Measurements from ENCODE around the gene MED8. TPM values are rescaled to one million over a fixed set of nuclear protein-coding genes. Genes with fewer than 3 reads are reported as not detected.

MED8 gene
- total RNA-seq, 5 donors from 2014 or later (not counting 1 experiment from before 2014, with no cell fraction given), result 11.4 to 32.9 (median 29.5) TPM

- POLR2A ChIA-PET, result no interaction called here
These were observed 3.1 kb upstream of the MED8 start for GRCh38 chr1:43392702-43393101.

DNA sequence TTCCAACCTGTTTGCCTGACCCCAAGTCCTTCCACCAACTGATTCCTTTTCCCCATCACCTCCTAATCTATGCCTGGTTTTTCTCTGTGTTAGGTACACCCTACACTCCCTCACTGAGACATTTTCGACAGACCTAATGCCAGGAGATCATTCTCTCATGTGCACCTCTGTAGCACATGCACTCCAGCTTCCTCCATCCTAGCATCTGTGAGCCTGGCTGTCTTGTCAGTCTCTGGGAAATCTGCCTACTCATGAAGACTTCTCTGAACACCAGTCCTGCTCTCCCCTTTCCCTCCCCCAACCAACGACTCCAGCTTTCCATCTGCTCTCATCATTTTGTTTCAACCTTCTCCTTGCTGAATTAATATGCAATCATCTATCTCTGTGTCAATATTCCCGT, 987 bp downstream of the MED8 start:
- Histone ChIP-seq H3K4me1 (ENCODE audit: control insufficient read depth in 1 of 2, extremely low read depth in 1 of 2, insufficient read depth in 2 of 2, low read length in 2 of 2) (peaks cover 16% of the 10 kb centered on the region in 2 experiments), H3K9me3 (no peaks in the 10 kb centered on the region), H3K4me3 (ENCODE audit: control insufficient read depth in 1 of 2, extremely low read depth in 1 of 2, low read length in 1 of 2) (peak overlapping the region in 1 of 2 donors; percentile 91), H3K27ac (ENCODE audit: low read length) (no peak overlapping the region), H3K27me3 (replicated peaks in 1 of 2; ENCODE audit: control insufficient read depth in 2 of 2, extremely low read depth in 1 of 2, insufficient read depth in 2 of 2, low read length in 1 of 2) (no peaks in the 10 kb centered on the region), H3K36me3 (ENCODE audit: control insufficient read depth in 2 of 2, extremely low read depth in 1 of 2, insufficient read depth in 1 of 2, low read length in 1 of 2) (peaks cover 13 to 41% of the 10 kb centered on the region in 2 donors)
- 62% methylated on average over 3 of the region's 3 CpGs for WGBS (ENCODE audit: insufficient coverage)
- peaks cover 38% of the 10 kb centered on the region for H3K36me3 Mint-ChIP-seq
- no peaks in the 10 kb centered on the region for H3K27me3 Mint-ChIP-seq
- H3K4me3 Mint-ChIP-seq, result peak overlapping the region; percentile 100
- CTCF ChIA-PET, result interaction anchor here in 1 of 2 donors (0.6 to 0.9 kb wide), 2 partner anchors 30 to 225 kb away, joined by 3 read pairs; no protein-coding TSS in a partner anchor
- H3K4me1 Mint-ChIP-seq, result peaks cover 53 to 67% (median 56%) of the 10 kb centered on the region in 3 donors
- no peaks in the 10 kb centered on the region for H3K9me3 Mint-ChIP-seq
- POLR2A ChIA-PET, result interaction anchor here in 1 of 2 donors (1.5 kb wide), 1 partner anchor 30 kb away, joined by 5 read pairs; the partner anchor contains the start of gene CDC20
- DNase-seq (no peak), ATAC-seq (replicated peaks in 1 of 4) (no peak)
- H3K27ac Mint-ChIP-seq, result peak overlapping the region; percentile 62 to 64

More at GRCh38 chr1:43392702-43393101, 3.1 kb upstream of the MED8 start:
- no peak overlapping the region for H3K27ac ChIP-seq (ENCODE audit: low read length)
- no peaks in the 10 kb centered on the region for H3K9me3 Mint-ChIP-seq
- H3K27ac Mint-ChIP-seq, result peak overlapping the region in 1 of 2 donors; percentile 1
- H3K4me1 ChIP-seq (ENCODE audit: control insufficient read depth in 1 of 2, extremely low read depth in 1 of 2, insufficient read depth in 2 of 2, low read length in 2 of 2), result peaks cover 16% of the 10 kb centered on the region in 2 experiments
- CTCF ChIA-PET, result interaction anchor here in 1 of 2 donors (0.7 kb wide), 1 partner anchor 442 kb away, joined by 4 read pairs; no protein-coding TSS in a partner anchor
- H3K9me3 ChIP-seq, result no peaks in the 10 kb centered on the region
- ATAC-seq (replicated peaks in 1 of 4) (no peak), DNase-seq (no peak)
- H3K4me3 Mint-ChIP-seq, result no peak overlapping the region
- peaks cover 9 to 12% of the 10 kb centered on the region in 2 donors for H3K36me3 ChIP-seq (ENCODE audit: control insufficient read depth in 2 of 2, extremely low read depth in 1 of 2, insufficient read depth in 1 of 2, low read length in 1 of 2)
- peaks cover 20% of the 10 kb centered on the region for H3K36me3 Mint-ChIP-seq
- no peaks in the 10 kb centered on the region for H3K27me3 Mint-ChIP-seq
- peaks cover 59 to 64% (median 63%) of the 10 kb centered on the region in 3 donors for H3K4me1 Mint-ChIP-seq
- no peaks in the 10 kb centered on the region for H3K27me3 ChIP-seq (replicated peaks in 1 of 2; ENCODE audit: control insufficient read depth in 2 of 2, extremely low read depth in 1 of 2, insufficient read depth in 2 of 2, low read length in 1 of 2)
- WGBS (ENCODE audit: insufficient coverage), result 53% methylated on average over 1 of the region's 3 CpGs
- no peak overlapping the region for H3K4me3 ChIP-seq (ENCODE audit: control insufficient read depth in 1 of 2, extremely low read depth in 1 of 2, low read length in 1 of 2)

GRCh38 chr1:43387976-43388599, 1.5 kb downstream of the MED8 start:
- CTCF ChIA-PET, result interaction anchor here in 1 of 2 donors (0.6 kb wide), 1 partner anchor 225 kb away, joined by 3 read pairs; no protein-coding TSS in a partner anchor
- peak overlapping the region; percentile 61 to 62 for H3K27ac Mint-ChIP-seq
- DNase-seq, result no peak
- H3K4me1 ChIP-seq (ENCODE audit: control insufficient read depth in 1 of 2, extremely low read depth in 1 of 2, insufficient read depth in 2 of 2, low read length in 2 of 2), result peaks cover 16% of the 10 kb centered on the region in 2 experiments
- H3K4me3 ChIP-seq (ENCODE audit: control insufficient read depth in 1 of 2, extremely low read depth in 1 of 2, low read length in 1 of 2), result no peak overlapping the region
- H3K36me3 Mint-ChIP-seq, result peaks cover 43% of the 10 kb centered on the region
- POLR2A ChIA-PET, result interaction anchor here in 1 of 2 donors (1.5 kb wide), 1 partner anchor 30 kb away, joined by 5 read pairs; the partner anchor contains the start of gene CDC20
- peaks cover 17 to 46% of the 10 kb centered on the region in 2 donors for H3K36me3 ChIP-seq (ENCODE audit: control insufficient read depth in 2 of 2, extremely low read depth in 1 of 2, insufficient read depth in 1 of 2, low read length in 1 of 2)
- H3K4me3 Mint-ChIP-seq, result peak overlapping the region; percentile 100
- no peaks in the 10 kb centered on the region for H3K27me3 Mint-ChIP-seq
- peaks cover 48 to 62% (median 50%) of the 10 kb centered on the region in 3 donors for H3K4me1 Mint-ChIP-seq
- 100% methylated on average over 2 of the region's 4 CpGs for WGBS (ENCODE audit: insufficient coverage)
- no peaks in the 10 kb centered on the region for H3K9me3 Mint-ChIP-seq
- H3K27me3 ChIP-seq (replicated peaks in 1 of 2; ENCODE audit: control insufficient read depth in 2 of 2, extremely low read depth in 1 of 2, insufficient read depth in 2 of 2, low read length in 1 of 2), result no peaks in the 10 kb centered on the region
- no peak for ATAC-seq (replicated peaks in 1 of 4)
- H3K27ac ChIP-seq (ENCODE audit: low read length), result no peak overlapping the region
- no peaks in the 10 kb centered on the region for H3K9me3 ChIP-seq

DNA sequence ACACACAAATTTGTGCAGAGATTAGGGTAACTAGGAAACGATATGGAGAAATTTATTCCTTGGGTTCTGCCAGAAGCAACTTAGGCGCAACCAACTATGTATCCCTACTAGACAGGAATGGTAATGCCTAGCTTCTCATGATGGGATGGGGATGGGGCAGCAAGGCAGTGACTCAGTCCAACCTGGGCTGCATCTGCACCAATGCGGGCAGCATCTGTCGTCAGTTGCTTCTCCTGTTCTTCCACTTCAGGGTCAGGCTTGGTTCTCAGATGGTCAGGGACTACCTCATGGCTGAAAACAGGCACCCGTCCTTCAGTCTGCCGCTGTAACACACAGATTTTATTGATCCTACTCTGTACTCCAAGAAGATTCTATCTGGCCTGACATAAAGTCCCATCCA, 2.9 kb downstream of the MED8 start:
- POLR2A ChIA-PET, result no interaction called here
- Mint-ChIP-seq H3K9me3 (no peaks in the 10 kb centered on the region), H3K27ac (no peak overlapping the region)

DNA sequence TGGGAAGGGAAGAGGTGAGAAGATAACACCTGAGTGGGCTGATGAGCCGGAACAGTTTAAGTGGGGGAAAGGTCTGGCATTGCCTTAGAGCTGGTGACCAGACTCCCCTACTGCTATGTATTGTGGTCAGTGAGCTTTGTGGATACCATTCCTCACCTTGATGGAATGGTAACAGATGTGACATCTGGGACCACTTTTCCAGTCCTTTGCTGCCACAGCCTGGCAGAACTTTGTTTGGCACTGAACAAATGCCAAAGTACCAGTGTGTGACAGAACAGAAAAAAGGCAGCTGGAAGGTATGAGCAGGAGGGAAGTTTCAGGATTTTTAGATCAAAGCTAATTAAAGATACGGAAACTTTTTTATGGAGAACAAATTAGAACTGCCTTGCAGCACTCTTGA, 6.2 kb downstream of the MED8 start:
- no peak overlapping the region for H3K4me3 Mint-ChIP-seq
- Histone ChIP-seq H3K9me3 (no peaks in the 10 kb centered on the region), H3K27ac (ENCODE audit: low read length) (no peak overlapping the region), H3K27me3 (replicated peaks in 1 of 2; ENCODE audit: control insufficient read depth in 2 of 2, extremely low read depth in 1 of 2, insufficient read depth in 2 of 2, low read length in 1 of 2) (no peaks in the 10 kb centered on the region), H3K36me3 (ENCODE audit: control insufficient read depth in 2 of 2, extremely low read depth in 1 of 2, insufficient read depth in 1 of 2, low read length in 1 of 2) (peaks cover 17 to 60% of the 10 kb centered on the region in 2 donors), H3K4me3 (ENCODE audit: control insufficient read depth in 1 of 2, extremely low read depth in 1 of 2, low read length in 1 of 2) (no peak overlapping the region), H3K4me1 (ENCODE audit: control insufficient read depth in 1 of 2, extremely low read depth in 1 of 2, insufficient read depth in 2 of 2, low read length in 2 of 2) (peaks cover under 1 to 2% of the 10 kb centered on the region in 2 experiments)
- ATAC-seq (replicated peaks in 1 of 4) (no peak), DNase-seq (no peak)
- ChIA-PET POLR2A (no interaction called here), CTCF (interaction anchor here in 1 of 2 donors (1.6 kb wide), 1 partner anchor 156 kb away, joined by 6 read pairs; no protein-coding TSS in a partner anchor)
- H3K27me3 Mint-ChIP-seq, result no peaks in the 10 kb centered on the region
- peaks cover 15 to 34% (median 21%) of the 10 kb centered on the region in 3 donors for H3K4me1 Mint-ChIP-seq
- H3K9me3 Mint-ChIP-seq, result no peaks in the 10 kb centered on the region
- peaks cover 66% of the 10 kb centered on the region for H3K36me3 Mint-ChIP-seq
- no CpG with 5 or more reads among the region's 2 CpGs for WGBS (ENCODE audit: insufficient coverage)
- H3K27ac Mint-ChIP-seq, result peak overlapping the region in 1 of 2 donors; percentile 3

More for the DNA sequence above, 2.9 kb downstream of the MED8 start:
- Histone ChIP-seq H3K4me3 (ENCODE audit: control insufficient read depth in 1 of 2, extremely low read depth in 1 of 2, low read length in 1 of 2) (no peak overlapping the region), H3K36me3 (ENCODE audit: control insufficient read depth in 2 of 2, extremely low read depth in 1 of 2, insufficient read depth in 1 of 2, low read length in 1 of 2) (peaks cover 17 to 56% of the 10 kb centered on the region in 2 donors), H3K27ac (ENCODE audit: low read length) (no peak overlapping the region), H3K27me3 (replicated peaks in 1 of 2; ENCODE audit: control insufficient read depth in 2 of 2, extremely low read depth in 1 of 2, insufficient read depth in 2 of 2, low read length in 1 of 2) (no peaks in the 10 kb centered on the region), H3K4me1 (ENCODE audit: control insufficient read depth in 1 of 2, extremely low read depth in 1 of 2, insufficient read depth in 2 of 2, low read length in 2 of 2) (peaks cover 16% of the 10 kb centered on the region in 2 experiments), H3K9me3 (no peaks in the 10 kb centered on the region)
- Mint-ChIP-seq H3K27me3 (no peaks in the 10 kb centered on the region), H3K36me3 (peaks cover 52% of the 10 kb centered on the region), H3K4me3 (no peak overlapping the region), H3K4me1 (peaks cover 42 to 53% (median 42%) of the 10 kb centered on the region in 3 donors)
- WGBS (ENCODE audit: insufficient coverage), result 95% methylated on average over 4 of the region's 6 CpGs
- DNase-seq, result no peak
- CTCF ChIA-PET, result interaction anchor here in 1 of 2 donors (0.5 kb wide), 1 partner anchor 13 kb away, joined by 5 read pairs; no protein-coding TSS in a partner anchor
- no peak for ATAC-seq (replicated peaks in 1 of 4)

DNA sequence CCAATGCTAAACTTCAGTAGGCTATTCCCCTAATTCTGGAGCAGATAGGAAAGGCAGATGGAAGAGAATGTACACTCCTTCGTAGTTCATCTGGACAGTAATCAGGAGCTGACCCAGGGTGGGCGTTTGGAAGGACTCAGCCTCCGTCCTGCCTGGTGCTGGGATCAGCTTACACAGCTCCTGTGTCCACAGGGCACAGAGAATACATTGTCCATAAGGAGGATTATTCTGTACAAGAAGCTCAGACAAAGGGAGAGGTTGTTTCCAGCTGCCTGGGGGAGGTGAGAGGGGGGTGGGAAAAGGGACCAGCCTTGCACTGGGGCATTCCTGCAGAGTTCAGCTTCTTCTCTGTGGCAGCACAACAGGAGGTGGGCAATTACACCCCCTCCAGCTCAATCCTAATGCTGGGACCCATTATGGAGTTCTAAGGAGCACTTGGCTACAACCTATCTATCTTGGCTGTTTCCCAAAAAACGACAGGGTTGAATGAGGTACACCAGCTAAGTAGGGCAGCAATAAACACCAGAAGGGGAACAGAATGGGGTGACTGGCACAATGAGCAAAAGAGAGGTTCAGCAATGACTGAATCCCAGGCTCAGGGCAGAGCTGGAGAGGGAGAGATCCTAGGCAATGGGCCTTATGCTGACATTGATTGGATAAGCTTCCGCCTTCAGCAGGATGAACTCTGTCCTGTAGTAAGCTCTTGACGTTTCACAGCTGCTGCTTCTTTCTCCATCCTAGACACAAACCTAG, 7.4 kb downstream of the MED8 start:
- H3K27me3 Mint-ChIP-seq, result no peaks in the 10 kb centered on the region
- CTCF ChIA-PET, result interaction anchor here in 1 of 2 donors (0.6 to 1.6 kb wide), 3 partner anchors 19 to 155 kb away, joined by 3 to 6 read pairs (median 3); no protein-coding TSS in a partner anchor

More for the DNA sequence above, 7.4 kb downstream of the MED8 start:
- no peak overlapping the region for H3K4me3 ChIP-seq (ENCODE audit: control insufficient read depth in 1 of 2, extremely low read depth in 1 of 2, low read length in 1 of 2)
- ATAC-seq (replicated peaks in 1 of 4) (no peak), DNase-seq (no peak)
- H3K4me1 ChIP-seq (ENCODE audit: control insufficient read depth in 1 of 2, extremely low read depth in 1 of 2, insufficient read depth in 2 of 2, low read length in 2 of 2), result no peaks in the 10 kb centered on the region
- POLR2A ChIA-PET, result interaction anchor here in 1 of 2 donors (0.5 kb wide), 1 partner anchor 290 kb away, joined by 3 read pairs; no protein-coding TSS in a partner anchor
- no peaks in the 10 kb centered on the region for H3K27me3 ChIP-seq (replicated peaks in 1 of 2; ENCODE audit: control insufficient read depth in 2 of 2, extremely low read depth in 1 of 2, insufficient read depth in 2 of 2, low read length in 1 of 2)
- H3K4me3 Mint-ChIP-seq, result no peak overlapping the region
- no peaks in the 10 kb centered on the region for H3K9me3 ChIP-seq
- peaks cover 66% of the 10 kb centered on the region for H3K36me3 Mint-ChIP-seq
- H3K27ac ChIP-seq (ENCODE audit: low read length), result no peak overlapping the region
- peak overlapping the region in 1 of 2 donors; percentile 76 for H3K27ac Mint-ChIP-seq
- H3K9me3 Mint-ChIP-seq, result no peaks in the 10 kb centered on the region
- H3K36me3 ChIP-seq (ENCODE audit: control insufficient read depth in 2 of 2, extremely low read depth in 1 of 2, insufficient read depth in 1 of 2, low read length in 1 of 2), result peaks cover 17 to 55% of the 10 kb centered on the region in 2 donors
- peaks cover 4 to 23% (median 10%) of the 10 kb centered on the region in 3 donors for H3K4me1 Mint-ChIP-seq
- WGBS (ENCODE audit: insufficient coverage), result 86% methylated on average over 5 of the region's 6 CpGs

Data from T-cell (primary cell).